Activated CD4-positive, alpha-beta T cell treated with anti-CD3 and anti-CD28 coated beads for 24 hours (primary cell): ENCODE data around the gene NEGR1.

Experiments used
- DNase-seq, 2 donors: peaks; one replicate each; pipeline ENCODE4 v3.0.0-alpha.2; 2020; ENCODE audit warnings: low read depth in 2 of 2

The NEGR1 gene

GRCh38 chr1:72034827-72035226, 247.5 kb downstream of the NEGR1 start:
- DNase-seq = no peak

- DNase-seq = no peak
Observed at GRCh38 chr1:72023063-72023930, 259.0 kb downstream of the NEGR1 start.

- no peak for DNase-seq
Observed at GRCh38 chr1:72018562-72018961, 263.8 kb downstream of the NEGR1 start.

GRCh38 chr1:72015006-72015405, 267.3 kb downstream of the NEGR1 start:
- no peak for DNase-seq

GRCh38 chr1:72013161-72013560, 269.2 kb downstream of the NEGR1 start:
- no peak for DNase-seq

DNA sequence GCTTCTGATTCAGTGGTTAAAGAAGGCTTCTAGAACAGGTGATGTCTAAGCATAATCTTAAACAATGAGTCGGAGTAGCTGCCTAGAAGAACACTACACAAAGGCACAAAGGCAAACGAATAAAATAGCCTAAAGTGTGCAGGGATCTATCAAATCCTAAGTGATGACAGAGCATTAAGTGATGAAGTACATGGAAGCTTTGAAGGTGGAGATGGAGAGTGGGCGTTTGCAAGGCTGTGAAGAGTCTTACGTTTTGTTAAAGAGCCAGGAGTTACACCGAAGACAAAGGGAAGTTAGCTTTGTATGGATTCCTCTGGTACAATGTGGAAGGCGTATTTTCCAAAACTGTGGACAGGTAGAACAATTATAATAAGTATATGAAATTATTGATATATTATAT, 270.6 kb downstream of the NEGR1 start:
- no peak for DNase-seq

- no peak for DNase-seq
Observed at GRCh38 chr1:72010094-72010431, 272.3 kb downstream of the NEGR1 start.

GRCh38 chr1:72009173-72010093, 272.9 kb downstream of the NEGR1 start:
- DNase-seq = no peak

DNA sequence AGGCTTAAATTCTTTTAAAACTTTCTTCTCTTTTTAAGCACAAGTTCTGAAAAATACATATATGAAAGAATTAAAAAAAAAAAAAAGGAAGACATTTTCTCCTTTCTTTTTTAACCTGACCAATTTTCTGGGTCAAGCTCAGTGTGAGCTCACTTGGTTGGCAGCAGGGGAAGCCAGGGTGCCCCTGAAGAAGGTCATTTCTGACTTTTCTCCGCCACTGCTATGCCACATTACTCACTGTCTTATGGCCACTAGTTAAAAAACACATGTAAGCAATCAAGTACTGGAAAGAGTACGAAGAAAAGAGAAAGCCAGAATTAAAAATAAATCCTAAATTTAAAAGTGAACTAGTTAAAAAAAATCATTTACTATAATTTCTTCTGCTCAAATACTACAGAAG, 275.0 kb downstream of the NEGR1 start:
- DNase-seq = no peak

DNA sequence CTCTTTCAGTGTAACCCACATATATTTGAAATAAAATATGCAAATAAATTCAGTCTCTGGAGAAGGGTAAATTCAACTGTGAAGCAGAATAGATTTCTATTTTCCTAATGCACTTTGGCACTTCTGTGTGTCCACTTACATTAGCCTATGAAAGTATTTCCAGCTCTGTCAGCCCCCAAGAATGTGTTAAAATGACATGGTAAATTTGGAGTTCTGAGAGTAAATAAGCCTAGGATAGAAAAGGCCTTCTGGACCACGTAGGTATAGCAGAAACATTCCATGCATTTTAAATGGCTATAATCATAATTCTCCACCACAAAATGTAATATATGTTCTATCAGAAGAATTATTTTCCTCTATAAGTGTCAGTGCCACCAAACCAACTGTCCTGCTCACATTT, 276.2 kb downstream of the NEGR1 start:
- DNase-seq = no peak

DNA sequence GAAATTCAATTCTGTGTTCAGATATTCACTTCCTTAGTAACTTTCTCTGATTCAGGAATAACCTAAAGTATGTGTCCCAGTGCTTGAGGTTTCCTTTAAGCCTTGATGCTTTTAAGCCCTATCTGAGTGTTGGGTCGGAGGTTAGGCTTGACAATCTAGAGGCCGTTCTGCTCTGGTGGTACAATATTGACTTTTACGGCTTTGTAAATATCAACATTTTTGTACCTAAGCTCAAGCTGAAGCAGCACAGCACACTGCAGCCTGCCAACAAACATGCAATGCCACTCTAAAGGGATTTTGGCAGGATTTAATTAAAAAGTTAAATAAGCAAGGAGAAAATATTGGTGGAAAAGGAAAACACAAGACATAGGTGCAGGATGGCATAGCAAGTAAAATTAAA, 279.2 kb downstream of the NEGR1 start:
- no peak for DNase-seq

DNA sequence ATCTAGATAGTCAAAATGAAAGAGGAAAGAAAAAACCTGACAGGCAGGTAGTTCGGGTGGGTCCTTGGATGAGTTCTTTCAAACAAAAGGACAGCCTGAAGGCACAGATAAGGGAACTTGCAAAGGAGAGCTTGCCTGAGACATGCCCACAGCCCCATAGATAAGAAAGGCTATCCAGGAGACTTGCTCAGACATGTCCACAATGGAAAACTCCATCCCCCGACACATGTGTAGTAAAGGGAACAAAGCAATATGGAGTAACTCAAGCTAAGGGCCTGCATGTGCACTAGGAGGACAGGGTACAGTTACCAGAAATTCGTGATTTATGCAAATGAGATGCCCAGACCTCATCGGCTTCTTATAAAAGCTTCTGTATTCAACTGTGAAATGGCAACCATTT, 281.5 kb downstream of the NEGR1 start:
- DNase-seq = no peak

GRCh38 chr1:71994646-71995045, 287.7 kb downstream of the NEGR1 start:
- DNase-seq = no peak

DNA sequence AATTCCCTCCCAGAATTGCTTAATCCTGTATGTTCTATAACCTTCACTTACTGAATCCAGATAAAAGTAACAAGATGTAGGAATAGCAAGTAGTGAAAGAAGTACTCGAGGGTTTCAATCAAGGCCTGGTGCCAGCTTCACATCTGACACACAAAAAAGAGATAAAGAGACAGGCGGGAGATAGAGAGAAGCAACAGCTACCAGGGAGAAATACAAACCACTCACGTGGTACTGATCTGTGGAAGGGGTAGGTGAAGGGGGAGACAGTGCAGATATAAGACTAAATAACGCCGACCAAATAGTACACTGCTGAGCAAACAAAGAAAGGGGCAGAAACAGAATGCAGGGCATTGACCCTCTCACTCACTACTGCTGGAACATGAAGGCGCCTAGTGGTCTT, 295.2 kb downstream of the NEGR1 start:
- DNase-seq = no peak

GRCh38 chr1:71986160-71986559, 296.2 kb downstream of the NEGR1 start:
- no peak for DNase-seq

- no peak for DNase-seq
Observed at GRCh38 chr1:71980556-71980955, 301.8 kb downstream of the NEGR1 start.

DNA sequence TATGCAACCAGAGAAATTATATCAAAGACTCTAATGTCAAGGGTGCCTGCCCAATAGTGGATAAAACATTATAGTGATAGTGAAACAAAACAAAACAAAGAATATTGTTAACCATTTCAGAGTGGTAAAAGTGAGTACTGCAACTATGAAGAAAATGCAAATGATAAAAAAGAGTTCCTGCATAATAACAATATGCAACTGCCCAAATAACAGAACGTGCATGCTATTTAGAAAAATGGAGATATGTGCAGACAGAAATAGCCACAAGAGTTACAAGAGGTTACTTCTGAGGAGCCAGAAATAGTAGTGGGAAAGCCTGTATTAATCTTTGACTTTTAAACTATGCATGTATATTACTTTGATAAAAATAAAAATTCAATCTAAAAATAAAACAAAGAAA, 302.5 kb downstream of the NEGR1 start:
- DNase-seq = no peak

DNA sequence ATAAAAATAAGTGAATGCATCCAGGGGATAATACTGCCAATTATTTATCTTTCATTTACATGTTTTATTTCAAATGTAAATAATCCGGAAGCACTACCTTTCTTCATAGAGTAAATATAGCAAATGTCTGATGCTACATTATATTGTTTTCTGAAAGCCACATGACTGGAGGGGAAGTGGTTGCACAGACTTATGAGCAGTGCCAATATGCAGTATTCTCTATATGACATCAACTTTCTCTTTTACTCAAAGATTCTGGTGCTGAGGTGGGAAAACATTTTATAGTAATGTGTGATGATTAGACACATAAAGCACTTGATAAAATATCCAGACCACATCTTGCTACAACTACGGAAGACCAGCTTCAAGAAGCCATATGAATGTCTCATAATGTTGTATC, 314.7 kb downstream of the NEGR1 start:
- DNase-seq = no peak

DNA sequence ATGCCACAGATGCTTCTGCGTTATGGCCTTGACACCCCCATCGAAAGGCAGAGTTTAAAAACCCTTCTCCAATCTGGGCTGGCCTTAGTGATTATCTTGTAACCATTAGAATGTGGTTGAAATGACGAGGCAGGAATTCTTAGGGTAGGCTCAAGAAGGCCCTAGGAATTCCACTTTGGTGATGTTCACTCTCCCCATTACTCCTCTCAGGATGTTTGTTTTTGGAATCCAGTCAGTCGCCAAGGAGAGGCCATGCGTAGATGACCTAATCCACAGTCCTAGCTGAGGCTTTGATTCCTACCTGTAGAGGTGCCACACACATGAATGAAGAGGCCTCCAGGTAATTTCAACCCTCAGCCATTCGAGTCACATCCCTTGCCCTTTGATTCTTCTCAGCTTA, 318.2 kb downstream of the NEGR1 start:
- no peak for DNase-seq

DNA sequence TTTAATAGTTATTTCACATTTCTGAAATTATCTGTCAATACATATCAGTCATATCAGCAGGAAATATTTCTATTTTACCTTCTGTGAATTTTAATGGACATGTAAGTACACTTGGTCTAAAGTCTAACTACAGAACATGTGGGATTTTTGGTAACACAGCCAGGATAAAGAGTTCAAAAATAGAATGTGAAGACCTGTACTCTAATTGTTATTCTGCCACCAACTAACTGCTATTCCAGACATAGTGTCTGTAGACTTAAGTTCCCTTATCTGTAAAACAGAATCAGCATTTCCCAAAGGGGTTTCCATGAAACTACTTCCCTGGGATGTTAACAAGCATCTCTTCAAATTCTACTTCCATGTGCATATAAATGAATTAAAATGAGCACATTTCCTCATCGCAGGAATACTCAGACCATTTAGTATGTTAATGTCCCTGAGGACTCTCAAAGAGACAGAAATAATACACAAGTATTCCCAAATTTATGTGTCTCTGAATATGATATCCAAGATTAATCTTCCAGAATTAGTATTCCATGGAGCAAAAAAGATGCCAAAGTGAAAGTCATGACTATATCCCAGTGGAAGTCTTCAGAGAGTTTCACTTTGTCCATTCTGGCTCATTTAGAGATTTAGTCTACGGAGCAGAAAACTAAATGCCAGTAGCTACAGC, 325.6 kb downstream of the NEGR1 start:
- no peak for DNase-seq

GRCh38 chr1:71950579-71950978, 331.8 kb downstream of the NEGR1 start:
- no peak for DNase-seq

GRCh38 chr1:71949681-71950080, 332.7 kb downstream of the NEGR1 start:
- DNase-seq = no peak
